ENCODE data around the gene SLC17A3.

- TF ChIP-seq, protein P1, sequence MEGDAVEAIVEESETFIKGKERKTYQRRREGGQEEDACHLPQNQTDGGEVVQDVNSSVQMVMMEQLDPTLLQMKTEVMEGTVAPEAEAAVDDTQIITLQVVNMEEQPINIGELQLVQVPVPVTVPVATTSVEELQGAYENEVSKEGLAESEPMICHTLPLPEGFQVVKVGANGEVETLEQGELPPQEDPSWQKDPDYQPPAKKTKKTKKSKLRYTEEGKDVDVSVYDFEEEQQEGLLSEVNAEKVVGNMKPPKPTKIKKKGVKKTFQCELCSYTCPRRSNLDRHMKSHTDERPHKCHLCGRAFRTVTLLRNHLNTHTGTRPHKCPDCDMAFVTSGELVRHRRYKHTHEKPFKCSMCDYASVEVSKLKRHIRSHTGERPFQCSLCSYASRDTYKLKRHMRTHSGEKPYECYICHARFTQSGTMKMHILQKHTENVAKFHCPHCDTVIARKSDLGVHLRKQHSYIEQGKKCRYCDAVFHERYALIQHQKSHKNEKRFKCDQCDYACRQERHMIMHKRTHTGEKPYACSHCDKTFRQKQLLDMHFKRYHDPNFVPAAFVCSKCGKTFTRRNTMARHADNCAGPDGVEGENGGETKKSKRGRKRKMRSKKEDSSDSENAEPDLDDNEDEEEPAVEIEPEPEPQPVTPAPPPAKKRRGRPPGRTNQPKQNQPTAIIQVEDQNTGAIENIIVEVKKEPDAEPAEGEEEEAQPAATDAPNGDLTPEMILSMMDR (IDR thresholded peaks at IDR 0.05; ENCODE audit: low read length): no peak
- no peak for TF ChIP-seq EZH2 (optimal IDR thresholded peaks at IDR 0.05; ENCODE audit: low read depth, low read length)
- no peak for TF ChIP-seq EZH2phosphoT487 (IDR thresholded peaks at IDR 0.05; ENCODE audit: low read length)
These were observed 12.0 kb upstream of the SLC17A3 start for GRCh38 chr6:25886066-25886465.

Data from MM.1S (cell line).